ENCODE results near the gene HOXA3. TPM values are rescaled to one million over a fixed set of nuclear protein-coding genes. Genes with fewer than 3 reads are reported as not detected.
A peak's percentile ranks its signal among the peaks of the same experiment; 100 is the strongest.

Gene HOXA3
- total RNA-seq, 1 donor from 2014 or later = not detected

GRCh38 chr7:27178366-27178765 is 26.0 kb upstream of the HOXA3 start:
- no peak for DNase-seq (ENCODE audit: low spot score)
- no peaks in the 10 kb centered on the region for H3K36me3 Mint-ChIP-seq
- H3K4me1 ChIP-seq = peaks cover 7% of the 10 kb centered on the region
- H3K27me3 Mint-ChIP-seq (ENCODE audit: insufficient read depth, low read depth) = peaks cover 91% of the 10 kb centered on the region
- H3K27me3 ChIP-seq = peaks cover 100% of the 10 kb centered on the region
- H3K79me2 ChIP-seq (ENCODE audit: low read depth) = no peaks in the 10 kb centered on the region
- H4K20me1 ChIP-seq (ENCODE audit: low read depth) = peaks cover 100% of the 10 kb centered on the region
- no peak overlapping the region for H3K4me3 Mint-ChIP-seq
- H3K4me2 ChIP-seq = no peak overlapping the region
- H3K9ac ChIP-seq = no peak overlapping the region
- TF ChIP-seq EZH2 (IDR thresholded peaks at IDR 0.05) (no peak), CTCF (IDR thresholded peaks at IDR 0.05) (no peak), EZH2phosphoT487 (IDR thresholded peaks at IDR 0.05) (peak; percentile 3)
- H3K36me3 ChIP-seq = no peaks in the 10 kb centered on the region
- no peak overlapping the region for H3K4me3 ChIP-seq
- H3K9me3 Mint-ChIP-seq = peaks cover 18% of the 10 kb centered on the region
- no peaks in the 10 kb centered on the region for H3K9me3 ChIP-seq (ENCODE audit: low read depth)
- H3F3A ChIP-seq (ENCODE audit: low read depth) = peaks cover 9% of the 10 kb centered on the region
- H3K27ac Mint-ChIP-seq = no peak overlapping the region
- no peak overlapping the region for H2AFZ ChIP-seq (replicated peaks)
- H3K27ac ChIP-seq = no peak overlapping the region
- H3K4me1 Mint-ChIP-seq = peaks cover 4% of the 10 kb centered on the region

- H3K4me3 Mint-ChIP-seq = peak overlapping the region; percentile 6
- Histone ChIP-seq H3K79me2 (ENCODE audit: low read depth) (no peaks in the 10 kb centered on the region), H3K4me1 (peaks cover 2% of the 10 kb centered on the region), H3K27ac (no peak overlapping the region), H3K9me3 (ENCODE audit: low read depth) (no peaks in the 10 kb centered on the region), H3F3A (ENCODE audit: low read depth) (peaks cover 4% of the 10 kb centered on the region), H3K4me2 (no peak overlapping the region), H3K9ac (no peak overlapping the region), H3K36me3 (no peaks in the 10 kb centered on the region), H4K20me1 (ENCODE audit: low read depth) (peaks cover 98% of the 10 kb centered on the region), H3K27me3 (peaks cover 100% of the 10 kb centered on the region), H3K4me3 (no peak overlapping the region), H2AFZ (replicated peaks) (no peak overlapping the region)
- no peak overlapping the region for H3K27ac Mint-ChIP-seq
- no peak for DNase-seq (ENCODE audit: low spot score)
- H3K9me3 Mint-ChIP-seq = peaks cover 18% of the 10 kb centered on the region
- no peaks in the 10 kb centered on the region for H3K36me3 Mint-ChIP-seq
- TF ChIP-seq EZH2 (IDR thresholded peaks at IDR 0.05) (peak; percentile 56), EZH2phosphoT487 (IDR thresholded peaks at IDR 0.05) (no peak), CTCF (IDR thresholded peaks at IDR 0.05) (no peak)
- H3K27me3 Mint-ChIP-seq (ENCODE audit: insufficient read depth, low read depth) = peaks cover 88% of the 10 kb centered on the region
- peaks cover 4% of the 10 kb centered on the region for H3K4me1 Mint-ChIP-seq
Measured at GRCh38 chr7:27177795-27178320, 25.5 kb upstream of the HOXA3 start.

DNA sequence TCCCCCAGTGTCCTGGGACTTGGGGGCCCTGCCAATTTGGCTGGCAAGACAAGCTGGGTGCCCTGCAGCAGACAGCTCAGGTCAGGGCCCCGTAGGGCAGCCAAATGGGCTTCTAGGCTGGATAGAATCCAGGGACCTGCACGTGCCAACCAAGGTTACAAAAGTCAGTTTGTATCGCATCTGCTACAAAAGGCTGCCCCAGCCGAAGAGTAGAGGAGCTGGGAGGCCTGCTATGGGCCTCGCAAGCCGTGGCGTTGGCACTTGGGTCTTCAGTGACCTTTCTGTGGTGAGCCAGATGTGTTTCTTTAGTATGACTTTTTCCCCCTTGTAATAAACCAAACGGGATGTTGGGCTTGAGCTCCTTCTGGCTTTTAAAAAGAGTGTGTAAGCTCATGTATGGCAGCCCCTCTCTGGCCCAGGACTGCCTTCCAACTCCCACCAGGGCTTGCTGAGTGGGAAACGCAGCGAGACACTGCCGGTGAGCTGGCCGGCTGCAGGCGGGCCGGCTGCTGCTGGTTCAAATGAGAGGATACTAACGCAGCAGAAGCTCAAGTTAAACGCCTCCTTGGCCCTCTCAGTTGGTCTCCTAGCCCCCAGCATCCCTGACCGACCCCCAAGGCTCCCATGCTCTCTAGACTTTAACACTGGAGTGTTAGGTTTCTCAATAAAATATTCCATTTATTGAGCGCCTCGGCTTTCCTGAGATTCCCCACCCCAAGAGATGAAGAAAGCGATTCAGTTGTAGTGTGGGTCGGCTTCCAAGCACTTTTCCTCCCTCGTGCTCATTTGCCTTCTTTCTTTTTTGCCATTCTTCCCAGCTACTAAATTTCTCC is 24.8 kb upstream of the HOXA3 start:
- Histone ChIP-seq H3K4me2 (no peak overlapping the region), H3K27me3 (peaks cover 100% of the 10 kb centered on the region), H3K36me3 (no peaks in the 10 kb centered on the region), H3K9me3 (ENCODE audit: low read depth) (no peaks in the 10 kb centered on the region), H3K9ac (no peak overlapping the region), H3K27ac (no peak overlapping the region), H3K4me3 (no peak overlapping the region), H3K79me2 (ENCODE audit: low read depth) (no peaks in the 10 kb centered on the region), H2AFZ (replicated peaks) (no peak overlapping the region), H3F3A (ENCODE audit: low read depth) (no peaks in the 10 kb centered on the region), H3K4me1 (no peaks in the 10 kb centered on the region), H4K20me1 (ENCODE audit: low read depth) (peaks cover 98% of the 10 kb centered on the region)
- H3K27ac Mint-ChIP-seq = no peak overlapping the region
- TF ChIP-seq CTCF (IDR thresholded peaks at IDR 0.05) (no peak), EZH2 (IDR thresholded peaks at IDR 0.05) (no peak), EZH2phosphoT487 (IDR thresholded peaks at IDR 0.05) (peak; percentile 65)
- H3K4me1 Mint-ChIP-seq = peaks cover 4% of the 10 kb centered on the region
- peaks cover 18% of the 10 kb centered on the region for H3K9me3 Mint-ChIP-seq
- no peak for DNase-seq (ENCODE audit: low spot score)
- peaks cover 85% of the 10 kb centered on the region for H3K27me3 Mint-ChIP-seq (ENCODE audit: insufficient read depth, low read depth)
- no peaks in the 10 kb centered on the region for H3K36me3 Mint-ChIP-seq
- peak overlapping the region; percentile 6 for H3K4me3 Mint-ChIP-seq

Data from neural progenitor cell (in vitro differentiated cells).